Kidney (tissue), 14 donors: ENCODE data around the gene PKHD1. TPM values are rescaled to one million over a fixed set of nuclear protein-coding genes. Genes with fewer than 3 reads are reported as not detected.

Experiments
- DNase-seq, 5 donors: peaks; one replicate each; pipeline ENCODE4 v3.0.0-alpha.2; 2013 to 2020
- FAIRE-seq: peaks from 2 replicates; lab custom pipeline; 2012; peaks lifted over from hg19 to GRCh38; lab: Jason Lieb, UNC
- H3K27ac ChIP-seq, 2 donors: one replicate each; pipeline ENCODE4 v1.7.0; 2013; ENCODE audit warnings: low read depth in 2 of 2, low read length in 2 of 2, inconsistent platforms in 1 of 2
- H3K27me3 ChIP-seq: one replicate; pipeline ENCODE4 v1.7.1; 2013; ENCODE audit warnings: low read length, inconsistent platforms; ENCODE audit not compliant: control insufficient read depth, insufficient read depth
- H3K36me3 ChIP-seq, 3 donors: one replicate each; pipeline versions ENCODE4 v1.7.0 to v1.7.1; 2013; ENCODE audit warnings: low read length in 3 of 3, control low read depth in 1 of 3, inconsistent platforms in 1 of 3; ENCODE audit not compliant: insufficient read depth in 3 of 3, control insufficient read depth in 2 of 3
- H3K4me1 ChIP-seq, 3 donors: one replicate each; pipeline versions ENCODE4 v1.7.0 to v1.7.1; 2013; ENCODE audit warnings: low read length in 3 of 3, inconsistent platforms in 1 of 3, low read depth in 1 of 3; ENCODE audit not compliant: control insufficient read depth in 2 of 3, insufficient read depth in 2 of 3
- H3K4me3 ChIP-seq, 3 donors: one replicate each; pipeline versions ENCODE4 v1.7.0 to v1.8.1; 2013; ENCODE audit warnings: low read length in 3 of 3, control low read depth in 1 of 3, inconsistent platforms in 1 of 3
- H3K9ac ChIP-seq, 3 donors: one replicate each; pipeline versions ENCODE4 v1.7.0 to v1.7.1; 2013; ENCODE audit warnings: low read length in 3 of 3, control low read depth in 1 of 3, inconsistent platforms in 1 of 3
- H3K9me3 ChIP-seq, 3 donors: one replicate each; pipeline versions ENCODE4 v1.7.0 to v1.7.1; 2013; ENCODE audit warnings: low read length in 3 of 3, control low read depth in 1 of 3, inconsistent platforms in 1 of 3; ENCODE audit not compliant: control insufficient read depth in 2 of 3, insufficient read depth in 1 of 3
- CTCF ChIP-seq: IDR thresholded peaks from 3 replicates; pipeline ENCODE4 v1.5.1; 2012; ENCODE audit warnings: mild to moderate bottlenecking, moderate library complexity, borderline replicate concordance; ENCODE audit not compliant: insufficient read depth; ENCODE audit errors: extremely low read depth
- intact Hi-C: fragments of 100-400 bp; cut with DNase I; formaldehyde crosslinking; loops from one replicate; pipeline ENCODE4 v1.11.1; 2022
- polyA plus RNA-seq: library from polyadenylated mRNA; stranded (reverse); fragments of 350-450 nt; fragmentation: Illumina TruSeq; extraction: RNeasy Lipid Tissue Mini Kit (QIAGEN cat#74804); gene quantifications from one replicate; pipeline ENCODE4 v1.2.3, GENCODE V29; 2014; ENCODE audit warnings: low read depth, low replicate concordance; ENCODE audit not compliant: insufficient read depth
- total RNA-seq: library from RNA; stranded (reverse); fragmentation: NEBNext Ultra II Directional; extraction: Animal tissue kit (Norgen Biotek cat#: 25700); gene quantifications from one replicate; pipeline ENCODE4 v1.2.1, GENCODE V29; 2021
- donor health status: control.
- donor health status: control.
- donor health status: control.
- donor health status: control.
- donor health status: control.
- donor health status: DM: yes; HTN: yes; CAD: no.
- donor health status: Normal renal cell carcinoma (clear cell type).

PKHD1 gene
- total and polyA plus RNA-seq, 2 donors from 2014 or later: 6.0 to 77.5 TPM

- H3K4me3 ChIP-seq: no peak overlapping the region
- H3K4me1 ChIP-seq: no peaks in the 10 kb centered on the region
- H3K27ac ChIP-seq: no peak overlapping the region
- DNase-seq (no peak), FAIRE-seq (no peak)
- no peak for TF ChIP-seq CTCF
- H3K9ac ChIP-seq: no peak overlapping the region
- H3K27me3 ChIP-seq: no peaks in the 10 kb centered on the region
- no peaks in the 10 kb centered on the region for H3K36me3 ChIP-seq
- H3K9me3 ChIP-seq: peaks cover 0 to 6% (median 0%) of the 10 kb centered on the region in 3 donors
- intact Hi-C loops: no loop called here
These were observed 27.8 kb upstream of the PKHD1 start for GRCh38 chr6:52115145-52115741.

- Histone ChIP-seq H3K4me3 (no peak overlapping the region), H3K4me1 (peaks cover 0 to 4% (median 0%) of the 10 kb centered on the region in 3 donors), H3K9ac (no peak overlapping the region), H3K27ac (no peak overlapping the region), H3K27me3 (no peaks in the 10 kb centered on the region), H3K36me3 (no peaks in the 10 kb centered on the region), H3K9me3 (no peaks in the 10 kb centered on the region)
- no peak for TF ChIP-seq CTCF
- intact Hi-C loops: no loop called here
- no peak for FAIRE-seq
- no peak for DNase-seq
These were observed 21.8 kb upstream of the PKHD1 start for GRCh38 chr6:52109171-52109571.

GRCh38 chr6:52108128-52108527, 20.7 kb upstream of the PKHD1 start:
- Histone ChIP-seq H3K9ac (no peak overlapping the region), H3K36me3 (no peaks in the 10 kb centered on the region), H3K4me1 (peaks cover 0 to 4% (median 0%) of the 10 kb centered on the region in 3 donors), H3K9me3 (no peaks in the 10 kb centered on the region), H3K4me3 (no peak overlapping the region), H3K27ac (no peak overlapping the region), H3K27me3 (no peaks in the 10 kb centered on the region)
- no peak for TF ChIP-seq CTCF
- no peak for DNase-seq
- FAIRE-seq: no peak
- intact Hi-C loops: no loop called here

- intact Hi-C loops: no loop called here
- no peak for TF ChIP-seq CTCF
- no peak for FAIRE-seq
- no peaks in the 10 kb centered on the region for H3K27me3 ChIP-seq
- no peak for DNase-seq
- no peaks in the 10 kb centered on the region for H3K9me3 ChIP-seq
- H3K27ac ChIP-seq: no peak overlapping the region
- no peak overlapping the region for H3K4me3 ChIP-seq
- H3K36me3 ChIP-seq: no peaks in the 10 kb centered on the region
- no peak overlapping the region for H3K9ac ChIP-seq
- peaks cover 0 to 4% (median 0%) of the 10 kb centered on the region in 3 donors for H3K4me1 ChIP-seq
These were observed 19.6 kb upstream of the PKHD1 start for GRCh38 chr6:52106994-52107393.
